Measurements from ENCODE around the gene ECD.

The ECD gene

GRCh38 chr10:73086816-73087215 is 81.0 kb downstream of the ECD start:
- in situ Hi-C loops (cut with HindIII; ENCODE audit: low pct_unique_long_range_greater_than_20kb, low sequenced_read_pairs), result no loop called here
- no peak for TF ChIP-seq JUND (IDR thresholded peaks at IDR 0.05; ENCODE audit: low read depth)
- DNase-seq (ENCODE audit: low read depth in 1 of 2, low spot score in 1 of 2), result peak in 1 of 2 experiments; percentile 48

GRCh38 chr10:73084209-73084608 is 83.6 kb downstream of the ECD start:
- no peak for DNase-seq (ENCODE audit: low read depth in 1 of 2, low spot score in 1 of 2)
- in situ Hi-C loops (cut with HindIII; ENCODE audit: low pct_unique_long_range_greater_than_20kb, low sequenced_read_pairs), result no loop called here
- TF ChIP-seq JUND (IDR thresholded peaks at IDR 0.05; ENCODE audit: low read depth), result no peak
